Measurements from ENCODE around the gene CYP2C18. TPM values are rescaled to one million over a fixed set of nuclear protein-coding genes. Genes with fewer than 3 reads are reported as not detected.
"Not testable (repeated sequence)": the region's sequence is repeated elsewhere in the genome, so short reads cannot be mapped to it uniquely, and the experiment has no call there.

CYP2C18 gene
- not detected in 2 replicates for total RNA-seq (2014; rRNA removed; shearing (Covaris generic))

DNA sequence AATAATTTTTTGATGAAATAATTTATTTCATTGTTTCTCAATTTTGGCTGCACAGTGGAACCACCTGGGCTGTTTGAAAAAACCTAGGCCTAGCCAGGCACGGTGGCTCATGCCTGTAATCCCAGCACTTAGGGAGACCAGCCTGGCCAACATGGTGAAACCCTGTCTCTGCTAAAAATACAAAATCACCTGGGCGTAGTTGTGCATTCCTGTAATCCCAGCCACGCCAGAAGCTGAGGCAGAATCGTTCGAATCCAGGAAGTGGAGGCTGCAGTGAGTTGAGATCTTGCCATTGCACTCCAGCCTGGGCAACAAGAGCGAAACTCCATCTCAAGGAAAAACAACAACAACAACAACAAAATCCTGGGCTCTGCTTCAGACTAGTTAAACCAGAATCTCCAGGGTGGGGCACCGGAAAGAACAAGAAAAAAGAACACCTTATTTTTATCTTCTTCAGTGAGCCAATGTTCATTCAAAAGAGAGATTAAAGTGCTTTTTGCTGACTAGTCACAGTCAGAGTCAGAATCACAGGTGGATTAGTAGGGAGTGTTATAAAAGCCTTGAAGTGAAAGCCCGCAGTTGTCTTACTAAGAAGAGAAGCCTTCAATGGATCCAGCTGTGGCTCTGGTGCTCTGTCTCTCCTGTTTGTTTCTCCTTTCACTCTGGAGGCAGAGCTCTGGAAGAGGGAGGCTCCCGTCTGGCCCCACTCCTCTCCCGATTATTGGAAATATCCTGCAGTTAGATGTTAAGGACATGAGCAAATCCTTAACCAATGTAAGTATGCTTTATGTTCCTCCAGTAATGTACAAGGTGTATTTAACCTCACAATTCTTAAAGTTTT, at the start of gene CYP2C18:
CYP2C18 (plus strand) TSS at position 516 of the 841 bp plus-strand sequence; CDS start at position 607, 91 bp downstream.
- DNase-seq (ENCODE audit: low spot score): no peak

DNA sequence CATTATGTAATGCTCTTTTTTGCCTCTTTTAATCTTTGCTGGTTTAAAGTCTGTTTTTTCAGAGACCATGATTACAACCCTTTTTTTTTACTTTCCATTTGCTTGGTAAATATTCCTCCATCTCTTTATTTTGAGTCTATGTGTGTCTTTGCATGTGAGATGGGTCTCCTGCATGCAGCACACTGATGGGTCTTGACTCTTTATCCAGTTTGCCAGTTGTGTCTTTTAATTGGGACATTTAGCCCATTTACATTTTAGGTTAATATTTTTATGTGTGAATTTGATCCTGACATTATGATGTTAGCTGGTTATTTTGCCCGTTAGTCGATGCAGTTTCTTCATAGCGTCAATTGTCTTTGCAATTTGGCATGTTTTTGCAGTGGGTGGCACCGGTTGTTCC, 45.4 kb upstream of the CYP2C18 start:
- not testable (repeated sequence) for DNase-seq (ENCODE audit: low spot score)

DNA sequence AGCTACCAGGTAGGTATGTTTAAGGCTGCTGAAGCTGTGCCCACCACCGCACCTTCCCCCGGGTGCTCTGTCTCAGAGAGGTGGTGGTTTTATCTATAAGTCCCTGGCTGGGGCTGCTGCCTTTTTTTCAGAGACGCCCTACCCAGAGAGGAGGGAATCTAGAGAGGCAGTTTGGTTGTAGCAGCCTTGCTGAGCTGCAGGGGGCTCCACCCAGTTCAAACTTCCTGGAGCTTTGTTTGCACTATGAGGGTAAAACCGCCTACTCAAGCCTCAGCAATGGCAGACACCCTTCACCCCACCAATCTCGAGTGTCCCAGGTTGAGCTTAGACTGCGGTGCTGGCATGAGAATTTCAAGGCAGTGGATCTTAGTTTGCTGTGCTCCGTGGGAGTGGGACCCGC, 43.6 kb upstream of the CYP2C18 start:
- no peak for DNase-seq (ENCODE audit: low spot score)

DNA sequence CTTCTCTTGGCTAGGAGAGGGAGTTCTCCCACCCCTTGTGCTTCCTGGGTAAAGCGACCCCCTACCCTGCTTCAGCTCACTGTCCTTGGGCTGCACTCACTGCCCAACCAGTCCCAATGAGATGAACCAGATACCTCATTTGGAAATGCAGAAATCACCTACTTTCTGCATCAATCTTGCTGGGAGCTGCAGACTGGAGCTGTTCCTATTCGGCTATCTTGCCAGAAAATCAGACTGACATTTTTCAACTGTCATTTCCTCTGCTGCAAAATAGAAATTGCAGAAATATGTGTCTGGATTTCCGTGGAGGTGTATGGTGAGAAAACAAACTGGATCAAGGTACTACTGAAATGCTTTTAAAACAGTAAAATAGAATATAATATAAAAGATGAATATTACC, 43.0 kb upstream of the CYP2C18 start:
- DNase-seq (ENCODE audit: low spot score): no peak

DNA sequence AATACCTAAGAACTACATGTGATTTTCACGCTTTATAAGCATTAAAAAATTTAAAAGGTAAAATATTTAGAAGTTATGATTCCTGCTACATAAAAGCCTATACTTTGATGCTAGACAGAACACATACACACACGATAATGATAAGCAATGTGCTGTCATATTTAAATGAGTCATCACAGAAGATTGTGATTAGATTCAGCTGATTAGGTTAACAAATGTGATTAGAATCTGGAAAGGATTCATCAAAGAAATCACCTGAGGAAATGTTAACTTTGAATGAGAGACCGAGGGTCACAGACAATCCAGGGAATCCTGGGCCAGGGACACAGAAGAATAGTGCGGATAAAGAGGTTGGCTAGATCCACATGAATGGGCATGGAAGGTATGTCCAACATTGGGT, 42.0 kb upstream of the CYP2C18 start:
- DNase-seq (ENCODE audit: low spot score): no peak

DNA sequence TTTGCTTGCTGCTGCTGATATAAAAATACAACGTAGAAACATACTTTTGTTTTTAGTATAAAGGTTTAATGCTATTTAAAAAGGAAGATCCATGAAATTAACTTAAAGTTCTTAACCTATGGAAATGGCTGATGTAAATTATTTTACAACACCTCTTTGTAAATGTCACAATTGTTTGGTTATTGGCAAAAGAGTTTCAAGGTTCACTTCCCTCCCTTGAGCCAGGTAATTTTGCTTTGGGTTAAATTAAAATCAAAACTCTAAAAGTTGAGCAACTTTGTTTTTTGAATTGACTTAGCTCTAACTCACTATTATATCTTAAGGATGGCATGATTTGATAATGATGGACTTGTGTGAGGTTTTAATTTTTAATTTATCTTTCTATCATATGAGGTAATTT, 39.2 kb upstream of the CYP2C18 start:
- DNase-seq (ENCODE audit: low spot score): no peak

DNA sequence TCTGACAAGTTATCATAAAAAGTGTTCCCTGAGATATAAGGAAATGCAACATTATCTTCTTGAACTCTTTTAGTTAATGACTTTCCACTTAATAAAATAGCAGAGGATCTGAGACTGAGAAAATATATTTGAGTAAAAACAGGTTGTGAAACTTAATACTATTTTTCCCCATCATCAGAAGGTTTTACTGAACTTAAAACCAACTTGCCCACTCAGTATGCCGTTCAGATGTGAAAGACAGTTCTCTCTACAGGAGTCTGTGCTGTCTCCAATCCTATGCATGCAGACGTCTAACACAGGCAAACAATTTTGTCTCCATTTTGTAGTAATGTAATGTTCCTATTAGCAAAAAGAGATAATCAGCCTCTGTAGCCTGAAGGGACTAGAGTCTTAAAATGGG, 38.2 kb upstream of the CYP2C18 start:
- DNase-seq (ENCODE audit: low spot score): no peak

DNA sequence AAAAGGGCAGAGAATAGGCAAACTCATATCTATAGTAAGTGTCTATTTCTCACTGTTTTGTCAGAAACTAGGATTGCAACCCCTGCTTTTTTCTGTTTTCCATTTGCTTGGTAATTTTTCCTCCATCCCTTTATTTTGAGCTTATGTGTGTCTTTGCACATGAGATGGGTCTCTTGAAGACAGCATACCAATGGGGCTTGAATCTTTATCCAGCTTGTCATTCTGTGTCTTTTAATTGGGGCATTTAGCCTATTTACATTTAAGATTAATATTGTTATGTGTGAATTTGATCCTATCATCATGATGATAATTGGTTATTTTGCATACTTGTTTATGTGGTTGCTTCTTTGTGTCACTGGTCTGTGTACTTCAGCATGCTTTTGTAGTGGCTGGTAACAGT, 28.3 kb upstream of the CYP2C18 start:
- DNase-seq (ENCODE audit: low spot score): not testable (repeated sequence)

DNA sequence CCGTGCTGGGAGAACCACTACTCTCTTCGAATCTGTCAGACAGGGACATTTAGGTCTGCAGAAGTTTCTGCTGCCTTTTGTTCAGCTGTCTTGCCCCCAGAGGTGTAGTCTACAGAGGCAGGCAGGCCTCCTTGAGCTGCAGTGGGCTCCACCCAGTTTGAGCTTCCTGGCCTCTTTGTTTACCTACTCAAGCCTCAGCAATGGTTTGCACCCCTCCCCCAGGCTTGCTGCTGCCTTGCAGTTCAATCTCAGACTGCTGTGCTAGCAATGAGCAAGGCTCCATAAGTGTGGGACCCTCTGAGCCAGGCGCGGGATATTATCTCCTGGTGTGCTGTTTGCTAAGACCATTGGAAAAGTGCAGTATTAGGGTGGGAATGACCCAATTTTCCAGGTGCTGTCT, 20.5 kb upstream of the CYP2C18 start:
- not testable (repeated sequence) for DNase-seq (ENCODE audit: low spot score)

DNA sequence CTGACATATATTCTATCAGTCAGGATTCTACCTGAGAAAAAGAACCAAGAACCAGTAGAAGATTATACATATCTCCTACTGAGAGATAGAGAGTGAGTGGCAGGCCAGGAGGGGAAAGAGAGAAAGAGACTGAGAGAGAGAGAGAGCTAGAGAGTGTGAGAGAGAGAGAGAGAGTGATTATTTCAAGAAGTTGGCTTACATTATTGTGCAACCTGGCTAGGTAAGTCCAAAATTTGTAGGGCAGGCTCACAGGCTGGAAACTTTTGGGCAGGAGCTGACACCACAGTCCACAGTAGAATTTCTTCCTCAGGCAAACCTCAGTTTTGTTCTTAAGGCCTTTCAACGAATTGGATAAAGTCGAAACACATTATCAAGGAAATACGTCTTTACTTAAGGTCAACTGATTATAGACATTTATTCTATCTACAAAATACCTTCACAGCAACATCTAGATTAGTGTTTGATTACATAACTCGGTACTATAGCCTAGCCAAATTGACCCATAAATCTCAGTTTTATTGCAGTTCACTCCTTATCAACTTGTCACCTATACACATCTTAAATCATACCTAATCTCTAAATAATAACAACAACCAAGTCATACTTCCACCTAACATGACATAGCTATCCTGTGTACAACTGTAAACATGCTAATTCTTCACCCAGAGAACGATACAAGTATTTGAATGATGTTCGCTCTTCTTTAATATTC, 17.0 kb upstream of the CYP2C18 start:
- DNase-seq (ENCODE audit: low spot score): no peak

DNA sequence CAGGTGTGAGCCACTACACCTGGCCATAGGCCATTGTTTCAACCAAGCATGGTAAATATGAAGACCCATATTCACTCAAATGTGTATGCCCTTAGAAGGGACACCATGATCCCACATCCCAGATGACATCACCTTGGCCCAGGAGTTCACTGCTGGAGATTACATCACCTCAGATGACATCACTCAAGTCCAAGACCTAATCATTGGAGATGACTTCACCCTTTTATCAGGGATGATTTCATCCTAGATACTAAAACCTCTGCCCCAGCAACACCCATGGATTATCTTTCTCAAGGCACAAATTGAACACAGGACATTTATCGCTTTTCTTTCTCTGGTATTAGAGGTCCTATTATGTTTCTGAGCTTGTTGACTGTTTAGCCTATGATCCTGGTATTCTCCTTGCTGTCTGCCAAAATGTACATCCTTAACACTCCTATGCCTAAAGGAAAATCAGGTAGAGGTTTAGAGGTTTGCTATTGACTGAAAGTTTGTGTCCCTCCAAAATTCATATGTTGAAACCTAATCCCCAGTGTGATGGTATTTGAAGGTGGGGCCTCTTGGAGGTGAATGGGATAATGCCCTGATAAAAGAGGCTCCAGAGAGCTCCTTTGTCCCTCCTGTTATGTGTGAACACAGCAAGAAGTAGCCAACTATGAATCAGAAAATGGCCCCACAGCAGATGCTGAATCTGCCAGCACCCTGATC, 9.8 kb upstream of the CYP2C18 start:
- no peak for DNase-seq (ENCODE audit: low spot score)

DNA sequence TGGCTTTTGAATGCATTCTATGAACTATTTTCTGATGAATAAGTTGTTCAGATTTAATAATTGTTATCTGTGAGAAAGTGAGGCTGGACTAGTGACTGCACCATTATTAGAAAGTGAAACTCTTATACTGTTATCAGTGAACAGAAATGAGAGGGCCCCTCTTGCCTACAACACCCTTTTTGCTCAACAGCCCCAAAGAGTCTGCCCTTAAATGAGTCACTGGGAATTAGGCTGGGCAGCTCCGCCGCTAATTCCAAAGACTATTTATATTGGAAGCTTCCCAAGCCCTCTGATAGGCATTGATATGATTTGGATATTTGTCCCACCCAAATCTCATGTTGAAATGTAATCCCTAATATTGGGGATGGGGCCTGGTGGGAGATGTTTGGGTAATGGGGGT, 7.0 kb upstream of the CYP2C18 start:
- DNase-seq (ENCODE audit: low spot score): no peak

DNA sequence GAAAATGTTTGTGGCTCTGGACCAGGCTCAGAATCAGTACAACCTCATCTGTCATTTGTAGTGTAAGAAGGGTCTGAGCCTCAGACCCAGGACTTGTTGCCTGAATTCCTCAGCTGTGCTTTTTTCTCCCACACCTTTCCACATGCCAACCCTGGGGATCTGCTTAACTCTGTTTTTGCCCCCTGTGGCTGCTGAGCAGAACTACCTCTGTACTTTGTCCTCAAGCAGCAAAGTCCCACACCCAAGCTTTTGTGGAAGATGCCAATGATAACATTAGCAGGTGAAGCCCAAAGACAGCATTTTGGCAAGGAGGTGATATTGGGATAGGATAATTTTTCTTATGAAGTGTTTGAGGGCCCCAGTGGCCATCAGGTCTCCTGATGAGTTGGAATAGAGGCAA, 5.8 kb upstream of the CYP2C18 start:
- DNase-seq (ENCODE audit: low spot score): no peak

DNA sequence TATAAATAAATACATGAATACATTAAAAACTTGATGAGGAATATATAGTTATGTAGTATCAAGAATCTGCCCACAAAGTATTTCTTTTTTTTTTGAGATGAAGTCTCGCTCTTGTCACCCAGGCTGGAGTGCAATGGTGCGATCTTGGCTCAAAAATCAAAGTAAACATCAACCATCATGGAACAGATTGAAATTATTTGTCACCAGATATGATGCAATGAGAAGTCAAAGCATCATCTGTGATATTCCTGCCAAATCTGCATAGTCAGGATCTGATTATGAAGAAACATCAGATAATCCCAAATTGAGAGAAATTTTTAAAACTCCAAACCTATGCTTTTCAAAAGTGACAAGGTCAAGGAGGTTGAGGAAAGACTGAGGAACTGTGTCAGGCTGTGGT, 5.1 kb upstream of the CYP2C18 start:
- DNase-seq (ENCODE audit: low spot score): no peak

DNA sequence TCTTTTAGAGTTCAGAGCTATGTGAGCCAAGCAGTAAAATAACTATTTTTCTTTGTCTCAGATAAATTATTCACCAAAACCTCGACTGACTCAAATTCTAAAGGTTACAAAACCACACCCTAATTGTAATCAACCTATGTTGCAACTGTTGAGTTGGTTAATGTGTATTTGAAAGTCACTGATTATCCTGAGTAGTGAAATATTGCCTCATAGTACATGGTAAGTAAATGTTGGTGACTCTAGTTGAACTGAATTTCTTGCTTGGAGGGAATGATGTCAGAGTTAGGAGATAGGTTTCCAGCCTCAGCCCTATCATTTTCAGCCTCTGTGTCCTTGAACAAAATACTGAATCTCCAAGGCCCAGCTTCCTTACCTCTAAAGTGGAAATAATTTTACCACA, 3.0 kb upstream of the CYP2C18 start:
- DNase-seq (ENCODE audit: low spot score): no peak

DNA sequence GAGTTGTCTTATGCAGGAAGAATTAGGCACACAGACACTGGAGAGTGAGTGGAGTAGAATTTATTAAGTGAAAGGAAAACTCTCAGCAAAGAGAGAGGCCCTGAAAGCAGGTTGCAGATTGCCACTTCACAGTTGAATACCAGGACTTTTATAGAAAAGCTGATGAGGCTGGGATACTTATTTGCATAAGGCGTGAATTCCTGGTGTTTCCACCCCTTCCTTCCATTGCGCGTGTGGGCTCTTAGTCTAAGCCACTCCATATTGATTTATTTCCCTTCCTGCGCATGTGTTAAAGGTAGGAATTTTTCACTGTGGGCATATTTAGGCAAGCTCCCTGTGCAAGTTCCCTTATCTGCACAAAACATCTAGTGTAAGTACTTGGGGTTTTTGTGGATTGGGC, 893 bp upstream of the CYP2C18 start:
- not testable (repeated sequence) for DNase-seq (ENCODE audit: low spot score)

DNA sequence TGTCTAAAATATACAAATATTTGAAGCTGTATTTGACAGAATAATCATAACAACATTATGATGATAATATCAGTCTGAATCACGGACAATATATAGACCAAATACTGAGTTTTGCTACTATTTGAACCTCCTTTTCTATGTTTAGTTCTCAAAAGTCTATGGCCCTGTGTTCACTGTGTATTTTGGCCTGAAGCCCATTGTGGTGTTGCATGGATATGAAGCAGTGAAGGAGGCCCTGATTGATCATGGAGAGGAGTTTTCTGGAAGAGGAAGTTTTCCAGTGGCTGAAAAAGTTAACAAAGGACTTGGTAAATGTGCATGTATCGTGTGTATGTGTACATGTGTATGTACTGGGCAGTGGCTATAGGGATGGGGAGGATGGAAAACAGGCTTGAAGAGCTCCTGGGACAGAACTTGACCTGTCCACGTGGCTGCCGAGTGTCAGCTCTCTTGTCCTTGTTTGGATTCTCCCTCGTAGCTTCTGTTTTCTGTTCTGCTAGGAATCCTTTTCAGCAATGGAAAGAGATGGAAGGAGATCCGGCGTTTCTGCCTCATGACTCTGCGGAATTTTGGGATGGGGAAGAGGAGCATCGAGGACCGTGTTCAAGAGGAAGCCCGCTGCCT, 4.2 kb downstream of the CYP2C18 start:
- no peak for DNase-seq (ENCODE audit: low spot score)

DNA sequence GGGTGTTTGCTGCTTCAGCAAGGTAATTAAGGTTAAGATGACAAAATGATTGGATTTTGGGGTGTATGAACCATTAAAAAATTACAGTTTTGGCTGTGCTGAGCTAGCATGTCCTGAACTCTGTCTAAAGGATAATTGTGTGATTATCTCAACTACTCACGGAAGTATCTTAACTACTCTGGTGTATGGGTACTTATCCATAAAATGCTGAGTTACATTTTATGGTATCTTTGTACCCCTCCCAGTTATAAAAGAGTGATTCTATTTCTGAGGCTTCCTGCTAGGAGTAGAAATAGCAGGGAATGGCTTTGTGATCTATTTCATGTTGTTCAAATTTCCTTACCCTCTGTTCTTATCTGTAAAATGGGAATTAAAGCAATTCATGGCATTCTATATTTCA, 22.6 kb downstream of the CYP2C18 start:
- no peak for DNase-seq (ENCODE audit: low spot score)

DNA sequence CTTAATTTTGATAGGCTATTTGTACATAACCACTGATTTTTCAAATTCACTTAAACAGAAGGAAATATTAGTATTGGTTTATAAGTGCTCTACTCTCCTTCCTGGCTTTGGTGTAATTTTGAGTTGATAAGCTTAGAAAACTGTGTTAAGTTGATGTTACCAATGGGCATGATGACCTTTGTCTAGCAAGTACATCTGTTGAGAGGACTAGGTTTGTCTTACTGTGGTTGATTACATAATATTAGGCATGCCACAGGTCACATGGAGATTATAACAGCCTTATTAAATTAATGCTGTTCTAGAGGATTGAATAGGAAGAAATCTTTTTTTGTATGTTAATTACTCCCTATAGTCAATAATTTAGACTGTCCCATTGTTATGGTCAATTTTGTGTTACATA, 27.0 kb downstream of the CYP2C18 start:
- DNase-seq (ENCODE audit: low spot score): no peak

DNA sequence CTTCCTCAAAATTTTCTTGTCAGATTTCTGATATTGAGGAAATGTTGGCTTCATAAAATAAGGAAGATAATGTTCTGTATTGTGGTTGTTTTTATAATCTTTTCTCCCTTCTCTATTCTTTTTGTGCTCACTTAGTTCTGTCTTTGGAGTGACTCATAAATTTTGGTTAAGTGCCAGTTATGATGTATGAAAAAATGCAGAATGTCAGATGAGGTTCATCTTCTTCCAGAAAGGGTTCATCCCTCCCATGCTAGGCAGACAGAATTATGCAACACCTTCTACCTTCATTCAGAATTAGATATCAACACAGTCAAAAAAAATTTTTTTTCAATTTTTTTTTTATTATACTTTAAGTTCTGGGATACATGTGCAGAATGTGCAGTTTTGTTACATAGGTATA, 42.3 kb downstream of the CYP2C18 start:
- DNase-seq (ENCODE audit: low spot score): no peak

DNA sequence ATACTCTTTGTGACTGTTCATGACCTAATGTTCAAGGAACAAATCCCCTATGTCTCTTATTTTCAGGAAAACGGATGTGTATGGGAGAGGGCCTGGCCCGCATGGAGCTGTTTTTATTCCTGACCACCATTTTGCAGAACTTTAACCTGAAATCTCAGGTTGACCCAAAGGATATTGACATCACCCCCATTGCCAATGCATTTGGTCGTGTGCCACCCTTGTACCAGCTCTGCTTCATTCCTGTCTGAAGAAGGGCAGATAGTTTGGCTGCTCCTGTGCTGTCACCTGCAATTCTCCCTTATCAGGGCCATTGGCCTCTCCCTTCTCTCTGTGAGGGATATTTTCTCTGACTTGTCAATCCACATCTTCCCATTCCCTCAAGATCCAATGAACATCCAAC, 51.7 kb downstream of the CYP2C18 start:
- DNase-seq (ENCODE audit: low spot score): no peak

DNA sequence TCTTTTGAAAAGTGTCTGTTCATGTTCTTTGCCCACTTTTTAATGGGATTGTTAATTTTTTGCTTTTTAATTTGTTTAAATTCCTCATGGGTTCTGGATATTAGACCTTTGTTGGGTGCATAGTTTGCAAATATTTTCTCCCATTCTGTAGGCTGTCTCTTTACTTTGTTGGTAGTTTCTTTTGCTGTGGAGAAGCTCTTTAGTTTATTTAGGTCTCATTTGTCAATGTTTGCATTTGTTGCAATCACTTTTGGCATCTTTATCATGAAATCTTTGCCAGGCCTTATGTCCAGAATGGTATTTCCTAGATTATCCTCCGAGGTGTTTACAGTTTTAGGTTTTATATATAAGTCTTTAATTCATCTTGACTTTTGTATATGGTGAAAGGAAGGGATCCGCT, 55.1 kb downstream of the CYP2C18 start:
- DNase-seq (ENCODE audit: low spot score): no peak
